GM12892 (cell line): ENCODE measurements around the gene RNPEP.

Experiments used
- POLR2A ChIP-seq: IDR thresholded peaks from 2 replicates; pipeline ENCODE4 v1.6.1; 2011; ENCODE audit warnings: low read depth, low read length, control low read depth
- POLR2AphosphoS5 ChIP-seq: IDR thresholded peaks from 2 replicates; pipeline ENCODE4 v1.6.1; 2011; ENCODE audit warnings: low read depth, low read length, control low read depth

- TF ChIP-seq POLR2AphosphoS5 (no peak), POLR2A (no peak)
These were observed 16.3 kb upstream of the RNPEP start for GRCh38 chr1:201966171-201966570.
